Pulmonary artery endothelial cell (primary cell): ENCODE results near the gene MAP6D1. TPM values are rescaled to one million over a fixed set of nuclear protein-coding genes. Genes with fewer than 3 reads are reported as not detected.
"Not testable (repeated sequence)": the region's sequence is repeated elsewhere in the genome, so short reads cannot be mapped to it uniquely, and the experiment has no call there.

ENCODE experiments used
- DNase-seq: peaks from one replicate; pipeline ENCODE4 v3.0.0-alpha.2; 2011; ENCODE audit warnings: low read depth, low spot score
- total RNA-seq: library from RNA; depleted of rRNA; stranded (reverse); fragments of >200 nt; gene quantifications from 2 replicates; pipeline ENCODE4 v1.2.3, GENCODE V29; 2014

Gene MAP6D1
- total RNA-seq, 1 donor from 2014 or later = 2.2 TPM

DNA sequence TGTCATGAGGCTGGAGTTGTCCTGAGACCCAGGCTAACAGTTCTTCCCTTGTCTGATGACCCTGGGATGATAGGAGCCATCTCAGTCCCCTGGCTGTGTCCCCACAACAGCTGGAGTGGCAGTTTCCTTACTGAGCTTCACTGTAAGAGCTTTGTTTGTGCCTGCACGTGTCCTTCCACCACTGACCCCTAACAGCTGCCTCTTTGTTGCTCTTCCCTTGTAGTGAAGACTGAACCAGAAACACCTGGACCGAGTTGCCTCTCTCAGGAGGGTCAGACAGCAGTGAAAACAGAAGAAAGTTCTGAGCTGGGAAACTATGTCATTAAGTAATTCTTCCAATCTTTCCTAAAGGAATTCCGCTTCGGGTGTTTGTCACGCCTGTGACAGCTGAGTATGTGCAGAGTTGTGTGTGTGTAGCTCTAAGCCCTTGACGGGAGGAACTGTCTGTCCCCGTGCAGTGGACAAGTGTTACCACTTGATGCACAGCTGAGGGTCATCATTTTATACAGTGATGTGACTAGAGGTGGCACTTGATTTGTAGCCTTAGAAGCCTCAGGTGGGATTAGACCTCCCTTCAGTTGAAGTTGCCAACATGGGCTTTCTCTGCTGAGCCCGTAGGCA lies 25.0 kb downstream of the MAP6D1 start:
- no peak for DNase-seq

DNA sequence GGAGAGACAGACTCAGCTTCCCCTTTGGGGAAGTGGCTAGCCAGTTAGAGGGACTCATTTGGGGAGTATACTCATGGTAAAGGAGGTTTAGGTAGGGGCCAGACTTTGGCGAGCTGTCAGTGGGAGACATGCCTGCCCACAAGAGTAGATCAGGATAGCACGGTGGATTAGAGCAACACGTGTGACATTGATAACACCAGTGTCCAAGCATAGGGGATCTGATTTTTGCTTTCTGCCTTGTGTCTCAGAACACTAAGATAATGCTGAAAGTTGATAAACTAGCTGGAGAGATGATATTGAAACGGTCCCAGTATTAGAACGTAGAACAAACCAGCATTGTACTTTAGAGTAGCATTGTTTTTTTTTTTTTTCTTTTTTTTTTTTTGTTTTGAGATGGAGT lies 25.9 kb downstream of the MAP6D1 start:
- no peak for DNase-seq

DNA sequence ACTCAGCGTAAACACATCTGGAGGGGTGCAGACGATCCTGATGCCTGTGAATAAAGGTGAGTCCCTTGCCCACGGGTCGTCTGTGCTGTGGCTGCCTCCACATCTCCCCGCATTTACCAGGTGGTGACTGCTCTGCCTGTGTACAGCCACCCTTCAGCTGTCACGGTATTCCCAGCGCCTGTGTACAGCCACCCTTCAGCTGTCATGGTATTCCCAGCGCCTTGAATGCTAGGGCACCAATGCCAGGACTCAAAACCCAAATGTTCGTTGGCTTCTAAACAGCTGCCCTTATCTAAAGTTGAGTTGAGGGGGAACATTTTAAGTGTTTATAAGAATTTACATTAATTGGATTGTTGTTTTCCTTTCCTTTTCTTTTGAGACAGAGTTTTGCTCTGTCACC lies 27.4 kb downstream of the MAP6D1 start:
- no peak for DNase-seq

DNA sequence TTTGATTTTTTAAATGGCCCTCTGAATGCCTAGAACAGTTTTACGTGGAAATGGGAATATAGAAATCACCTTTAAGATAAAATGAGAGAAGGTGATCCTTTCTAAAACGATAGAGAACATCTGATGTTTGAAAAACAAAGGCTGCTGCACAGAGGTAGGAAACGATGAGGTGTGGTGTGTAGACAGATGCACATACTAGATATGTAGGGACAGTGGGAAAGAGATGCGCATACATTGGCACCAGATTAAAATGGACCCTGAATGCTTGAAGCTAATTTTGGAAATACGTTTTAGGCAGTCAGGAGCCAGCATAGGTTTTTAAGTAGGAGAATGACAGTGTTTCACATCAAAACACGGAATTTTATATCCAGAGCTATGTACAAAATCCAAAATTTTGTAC lies 29.0 kb downstream of the MAP6D1 start:
- no peak for DNase-seq

DNA sequence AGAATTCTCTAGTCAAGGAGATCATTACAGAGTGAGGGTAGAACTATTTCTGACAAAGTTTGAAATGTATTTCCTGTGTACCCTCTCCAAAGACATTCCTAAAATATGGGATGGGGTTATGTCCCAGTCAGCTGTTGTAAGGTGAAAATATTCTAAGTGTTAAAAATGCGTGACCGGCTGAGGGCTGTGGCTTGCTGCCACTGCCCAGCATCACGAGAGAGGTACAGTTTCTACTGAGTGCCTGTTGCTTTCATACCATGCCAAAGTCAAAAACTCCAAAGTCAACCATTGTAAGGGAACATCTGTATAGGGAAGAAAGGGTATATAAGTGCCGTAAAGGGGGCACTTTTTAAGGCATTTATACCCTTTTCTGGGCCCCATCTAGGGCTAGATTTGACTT lies 30.9 kb downstream of the MAP6D1 start:
- no peak for DNase-seq

DNA sequence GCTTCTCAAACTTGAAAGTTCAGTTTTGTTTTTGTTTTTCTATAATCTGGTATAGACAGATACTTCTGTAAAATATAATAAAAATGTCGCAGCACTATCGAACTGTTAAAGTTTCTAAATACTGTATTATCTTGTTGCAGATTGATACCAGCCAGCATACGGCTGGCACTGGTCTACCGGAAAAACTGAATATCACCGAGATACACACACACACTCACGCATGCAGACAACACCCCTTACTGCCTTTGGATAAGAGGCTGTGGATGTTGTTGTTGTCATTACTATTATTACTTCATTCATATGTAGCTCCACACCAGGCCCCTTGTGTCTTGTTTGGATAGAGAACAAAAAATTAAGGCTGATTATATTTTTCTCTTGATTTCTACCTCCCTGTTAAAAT lies 32.4 kb downstream of the MAP6D1 start:
- DNase-seq = no peak

DNA sequence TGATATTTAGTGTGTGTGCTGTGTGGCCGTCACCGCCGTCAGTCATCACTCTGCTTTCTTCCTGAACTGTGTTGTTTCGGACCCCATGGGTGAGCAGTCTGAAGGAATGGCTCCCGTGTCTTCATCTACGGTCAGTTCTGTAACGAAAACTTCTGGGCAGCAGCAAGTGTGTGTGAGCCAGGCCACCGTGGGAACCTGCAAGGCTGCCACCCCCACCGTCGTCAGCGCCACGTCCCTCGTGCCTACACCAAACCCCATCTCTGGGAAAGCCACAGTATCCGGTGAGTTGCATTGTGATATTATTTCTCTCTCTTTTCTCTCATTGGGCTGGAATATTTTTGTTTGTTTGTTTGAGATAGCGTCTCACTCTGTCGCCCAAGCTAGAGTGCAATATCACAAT lies 34.7 kb downstream of the MAP6D1 start:
- no peak for DNase-seq

DNA sequence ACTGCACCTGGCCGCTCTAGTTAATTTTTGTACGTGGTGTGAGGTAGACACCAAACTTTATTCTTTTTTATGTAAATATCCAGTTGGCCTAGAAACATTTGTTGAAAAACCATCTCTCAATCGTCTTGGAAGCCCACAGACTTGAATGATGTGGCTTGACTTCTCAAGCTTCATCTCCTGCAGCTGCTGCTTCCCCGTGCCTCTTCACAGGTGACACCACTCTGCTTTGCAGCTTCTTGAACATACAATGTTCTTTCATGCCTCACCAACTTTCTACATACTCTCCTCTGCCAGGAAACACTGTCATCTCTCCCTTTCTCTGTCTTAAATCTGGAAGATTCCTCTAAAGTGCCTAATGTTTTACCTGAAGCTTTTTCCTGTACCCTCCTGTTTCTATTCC lies 35.6 kb downstream of the MAP6D1 start:
- no peak for DNase-seq

DNA sequence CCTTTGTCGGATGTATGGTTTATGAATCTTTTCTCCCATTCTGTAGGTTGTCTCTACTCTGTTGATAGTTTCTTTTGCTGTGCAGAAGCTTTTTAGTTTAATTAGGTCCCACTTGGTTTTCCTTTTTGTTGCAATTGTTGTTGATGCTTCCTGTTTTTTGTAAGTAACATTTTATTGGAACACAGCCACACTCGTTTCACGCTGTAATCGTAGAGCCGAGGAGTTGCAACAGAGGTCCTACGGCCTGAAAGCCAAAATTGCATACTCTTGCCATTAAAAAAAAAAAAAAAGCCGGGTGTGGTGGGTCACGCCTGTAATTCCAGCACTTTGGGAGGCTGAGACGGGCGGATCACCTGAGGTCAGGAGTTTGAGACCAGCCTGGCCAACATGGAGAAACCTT lies 40.9 kb downstream of the MAP6D1 start:
- DNase-seq = not testable (repeated sequence)

DNA sequence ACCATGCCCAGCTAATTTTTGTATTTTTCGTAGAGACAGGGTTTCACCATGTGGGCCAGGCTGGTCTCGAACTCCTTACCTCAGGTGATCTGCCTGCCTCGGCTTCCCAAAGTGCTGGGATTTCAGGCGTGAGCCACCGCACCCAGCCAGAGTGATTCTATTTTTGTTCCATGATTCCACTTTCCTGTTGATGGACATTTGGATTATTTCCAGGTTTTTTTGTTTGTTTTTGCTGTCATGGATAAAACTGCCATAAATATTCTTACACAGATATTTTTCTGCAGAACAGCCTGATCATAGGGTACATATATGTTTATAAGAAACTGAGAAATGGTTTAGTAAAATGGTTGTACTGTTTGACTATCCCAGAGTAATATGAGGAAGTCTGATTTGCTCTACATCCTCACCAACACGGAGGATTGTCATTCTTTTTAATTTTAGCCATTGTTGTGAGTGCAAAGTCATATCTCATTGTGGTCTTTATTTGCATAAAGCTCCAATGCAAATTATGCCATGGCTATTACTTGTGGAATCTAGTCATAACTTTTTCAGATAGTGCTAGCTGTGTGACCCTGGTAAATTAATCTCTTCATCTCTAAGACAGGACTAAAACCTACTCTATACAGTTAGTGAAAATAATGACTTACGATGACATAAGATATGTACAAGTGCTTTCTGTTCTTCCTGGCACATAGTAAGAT lies 42.7 kb downstream of the MAP6D1 start:
- no peak for DNase-seq

DNA sequence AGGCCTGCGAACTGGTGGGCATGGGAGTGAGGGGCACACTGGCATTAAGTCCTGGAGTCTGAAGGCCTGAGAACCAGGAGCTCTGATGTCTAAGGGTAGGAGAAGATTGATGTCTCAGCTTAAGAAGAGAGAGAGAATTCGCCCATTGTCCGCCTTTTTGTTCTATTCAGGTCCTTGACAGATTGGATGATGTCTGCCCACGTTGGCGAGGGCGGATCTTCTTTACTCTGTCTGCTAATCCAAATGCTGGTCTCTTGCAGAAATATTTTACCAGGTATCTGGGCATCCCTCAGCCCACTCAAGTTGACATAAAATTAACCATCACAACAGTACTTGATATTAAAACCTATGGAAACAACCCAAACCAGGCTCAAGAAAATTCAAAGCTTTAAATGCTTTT lies 44.1 kb downstream of the MAP6D1 start:
- DNase-seq = no peak

DNA sequence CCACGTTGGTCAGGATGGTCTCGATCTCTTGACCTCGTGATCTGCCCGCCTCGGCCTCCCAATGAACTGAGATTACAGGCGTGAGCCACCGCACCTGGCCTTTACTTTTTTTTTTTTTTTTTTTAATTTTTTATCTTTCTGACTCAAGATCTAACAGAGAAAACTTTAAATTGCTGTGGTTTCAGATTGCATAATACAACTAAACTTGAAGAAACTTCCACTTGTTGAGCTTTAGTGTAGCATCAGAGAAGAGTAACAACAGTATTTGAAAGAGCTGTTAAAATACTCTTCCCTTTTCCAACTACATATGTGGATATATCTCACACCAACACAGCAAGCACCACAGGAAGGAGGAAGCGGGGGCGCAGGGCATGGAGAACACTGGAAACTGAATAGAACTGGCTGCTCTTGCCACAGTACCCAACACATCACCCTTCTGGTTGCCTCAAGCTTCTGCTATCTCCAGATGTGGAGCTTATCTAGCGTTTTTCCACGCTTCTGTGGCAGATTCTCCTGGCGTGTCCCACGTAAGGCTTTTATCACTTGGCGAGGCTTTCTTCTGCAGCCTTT lies 45.4 kb downstream of the MAP6D1 start:
- no peak for DNase-seq

DNA sequence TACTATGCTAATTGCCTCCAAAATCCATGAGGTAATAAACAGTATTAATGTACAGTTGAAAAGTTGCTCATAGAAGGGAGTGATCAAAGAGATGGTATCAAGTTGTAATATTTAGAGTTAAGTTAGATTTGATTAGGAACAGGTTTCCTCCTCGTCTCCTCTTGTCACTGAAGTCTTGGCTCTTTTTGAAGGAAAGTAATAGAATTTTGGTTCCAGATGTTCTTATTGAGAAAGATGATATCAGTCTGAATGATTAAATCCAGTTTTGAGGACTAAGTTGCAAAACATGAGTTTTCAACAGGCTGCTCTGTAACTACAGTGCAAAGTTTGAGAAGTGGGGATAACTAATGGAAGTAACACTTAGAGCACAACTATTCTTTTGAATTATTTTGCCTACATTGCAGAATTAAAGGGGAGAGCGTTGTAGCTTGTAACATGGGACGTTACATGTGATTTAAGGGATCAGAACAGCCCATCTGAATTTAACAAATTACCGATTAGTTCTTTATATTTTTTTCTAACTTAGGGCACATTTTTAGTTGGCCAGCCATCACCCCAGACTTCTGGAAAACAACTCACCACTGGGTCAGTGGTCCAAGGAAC lies 48.3 kb downstream of the MAP6D1 start:
- DNase-seq = no peak

DNA sequence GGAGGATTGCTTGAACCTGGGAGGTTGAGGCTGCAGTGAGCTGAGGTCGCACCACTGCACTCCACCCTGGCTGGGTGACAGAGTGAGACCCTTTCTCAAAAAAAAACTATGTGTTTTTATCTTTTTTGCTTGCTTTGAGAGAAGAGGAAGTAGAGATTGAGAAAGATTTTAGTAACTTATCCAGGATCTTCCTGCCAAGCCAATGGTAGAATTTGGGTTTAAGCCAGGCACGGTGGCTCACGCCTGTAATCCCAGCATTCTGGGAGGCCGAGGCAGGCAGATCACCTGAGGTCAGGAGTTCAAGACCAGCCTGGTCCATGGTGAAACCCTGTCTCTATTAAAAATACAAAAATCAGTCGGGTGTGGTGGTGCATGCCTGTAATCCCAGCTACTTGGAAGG lies 48.9 kb downstream of the MAP6D1 start:
- DNase-seq = not testable (repeated sequence)

DNA sequence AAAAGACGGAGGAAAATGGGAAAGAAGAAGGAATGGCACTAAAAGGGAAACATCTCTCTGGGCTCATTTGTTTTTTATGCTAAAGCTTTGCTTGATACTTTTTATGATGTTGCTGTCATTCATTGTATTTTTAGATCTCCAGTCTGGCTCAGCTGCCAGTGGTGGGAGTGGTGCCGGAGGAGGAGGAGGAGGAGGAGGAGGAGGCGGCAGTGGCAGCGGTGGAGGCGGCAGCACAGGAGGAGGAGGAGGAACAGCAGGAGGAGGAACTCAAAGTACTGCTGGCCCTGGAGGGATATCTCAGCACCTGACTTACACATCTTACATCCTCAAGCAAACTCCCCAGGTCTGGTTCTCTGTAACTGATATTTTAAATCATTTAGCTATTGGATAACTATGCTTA lies 49.6 kb downstream of the MAP6D1 start:
- no peak for DNase-seq

DNA sequence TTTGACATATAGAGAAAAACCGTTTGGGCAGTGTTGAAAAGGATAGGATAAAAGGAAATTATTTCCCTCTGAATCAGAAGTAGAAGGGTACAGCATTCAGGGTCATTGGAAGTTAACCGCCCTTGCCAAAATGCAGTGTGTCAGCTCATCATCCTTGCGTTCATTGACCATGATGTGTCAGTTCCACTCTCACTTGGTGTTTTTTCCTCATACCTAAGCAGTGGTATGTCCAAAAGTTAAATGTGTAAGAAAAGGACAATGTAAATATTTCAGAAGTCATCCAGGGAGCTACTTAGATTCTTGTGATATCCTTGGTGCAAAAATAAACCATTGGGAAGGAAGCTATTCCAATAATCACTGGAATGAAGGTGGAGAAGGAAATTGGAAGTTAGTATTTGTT lies 50.7 kb downstream of the MAP6D1 start:
- no peak for DNase-seq

DNA sequence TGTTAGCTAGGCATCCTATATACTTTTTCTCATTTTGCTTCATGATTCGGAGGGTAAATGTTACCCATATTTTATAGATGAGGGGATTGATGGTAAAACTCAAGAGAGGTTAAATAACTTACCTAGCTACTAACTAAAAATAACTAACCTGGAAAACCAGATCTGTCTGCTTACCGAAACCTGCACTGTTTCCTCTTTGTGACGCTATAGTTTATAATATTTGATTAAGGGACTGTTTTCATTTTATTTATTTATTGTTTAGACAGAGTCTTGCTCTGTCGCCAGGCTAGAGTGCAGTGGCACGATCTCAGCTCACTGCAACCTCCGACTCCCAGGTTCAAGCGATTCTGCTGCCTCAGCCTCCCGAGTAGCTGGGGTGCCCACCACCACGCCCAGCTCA lies 55.9 kb downstream of the MAP6D1 start:
- no peak for DNase-seq

DNA sequence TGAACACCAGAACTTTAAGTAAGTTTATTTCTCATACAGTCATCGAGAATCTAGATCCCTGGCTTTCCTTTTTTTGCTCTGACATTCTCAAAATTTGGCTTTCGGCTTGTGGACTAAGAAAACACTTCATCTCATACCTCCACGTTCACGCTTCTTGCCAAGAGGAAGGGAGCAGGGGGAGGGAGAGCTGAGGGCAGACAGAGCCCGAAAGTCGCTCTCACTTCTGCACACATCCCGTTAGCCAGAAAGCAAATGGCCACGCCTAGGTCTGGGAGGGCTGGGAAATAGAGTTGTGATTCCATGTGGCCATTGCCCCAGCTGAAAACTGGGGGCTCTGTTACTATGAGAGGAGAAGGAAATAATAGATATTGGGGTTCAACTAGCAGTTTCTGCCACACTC lies 57.3 kb downstream of the MAP6D1 start:
- DNase-seq = no peak

DNA sequence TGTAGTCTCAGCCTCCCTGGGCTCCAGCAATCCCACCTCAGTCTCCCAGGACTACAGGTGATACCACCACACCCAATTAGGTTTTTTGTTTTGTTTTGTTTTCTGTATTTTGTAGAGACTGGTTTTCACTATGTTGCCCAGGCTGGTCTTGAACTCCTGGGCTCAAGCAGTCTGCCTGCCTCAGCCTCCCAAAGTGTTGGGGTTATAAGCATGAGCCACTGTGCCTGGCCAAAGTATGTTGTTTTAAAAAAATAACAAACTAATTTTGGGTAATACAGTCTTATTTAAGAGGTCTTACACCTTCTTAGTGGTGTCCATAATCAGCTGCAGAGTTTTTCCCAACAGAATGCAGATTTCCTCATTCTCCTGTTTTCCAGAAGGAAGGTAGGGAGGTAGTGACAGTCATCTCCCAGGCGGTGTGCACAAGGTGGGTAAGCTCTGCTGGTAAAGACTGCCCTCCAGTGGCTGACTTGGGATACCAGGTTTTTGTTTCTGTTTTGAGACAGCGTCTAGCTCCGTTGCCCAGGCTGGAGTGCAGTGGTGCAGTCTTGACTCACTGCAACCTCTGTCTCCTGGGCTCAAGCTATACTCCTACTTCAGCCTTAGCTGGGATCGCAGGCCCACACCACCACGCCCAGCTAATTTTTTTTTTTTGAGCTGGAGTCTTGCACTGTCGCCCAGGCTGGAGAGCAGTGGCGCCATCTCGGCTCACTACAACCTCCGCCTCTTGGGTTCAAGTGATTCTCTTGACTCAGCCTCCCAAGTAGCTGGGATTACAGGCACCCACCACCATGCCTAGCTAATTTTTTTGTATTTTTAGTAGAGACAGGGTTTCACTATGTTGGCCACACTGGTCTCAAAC lies 58.4 kb downstream of the MAP6D1 start:
- peak; percentile 51 for DNase-seq

DNA sequence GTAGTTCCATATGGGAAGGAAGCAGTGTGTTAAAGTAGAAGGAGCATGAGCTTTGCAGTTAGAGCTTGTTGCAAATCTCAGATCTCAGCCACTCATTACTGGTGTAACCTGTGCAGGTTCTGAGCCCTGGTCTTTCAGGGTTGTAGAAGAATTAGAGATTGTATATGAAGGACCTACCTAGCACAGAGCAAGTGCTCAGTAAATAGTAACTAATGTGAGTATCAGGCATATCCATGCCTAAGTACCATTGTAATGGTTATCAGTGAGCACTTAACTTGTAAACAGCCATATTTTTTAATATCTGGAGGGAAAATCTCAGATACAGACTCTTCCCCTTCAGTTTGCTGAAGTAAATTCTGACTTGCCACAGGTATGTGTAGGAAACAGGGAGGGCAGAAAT lies 59.3 kb downstream of the MAP6D1 start:
- no peak for DNase-seq
